K562 (cell line): Measurements from ENCODE around the gene IRAK2. TPM values are rescaled to one million over a fixed set of nuclear protein-coding genes. Genes with fewer than 3 reads are reported as not detected.

Experiments used
- CBFA2T2 ChIP-seq: fragments of 450-650 bp; conservative IDR thresholded peaks from 2 replicates; pipeline ENCODE4 v1.6.1; 2017; ENCODE audit warnings: mild to moderate bottlenecking
- EHMT2 ChIP-seq: fragments of 450-650 bp; IDR thresholded peaks from 2 replicates; pipeline ENCODE4 v1.6.1; 2018; ENCODE audit warnings: antibody characterized with exemption
- ETV1 ChIP-seq: fragments of 450-650 bp; conservative IDR thresholded peaks from 2 replicates; pipeline ENCODE4 v1.6.1; 2016; ENCODE audit warnings: missing genetic modification characterization, control low read depth, low read depth, missing compliant biosample characterization
- HBP1 ChIP-seq: fragments of 450-650 bp; formaldehyde crosslinking; IDR thresholded peaks from 2 replicates; pipeline ENCODE4 v1.4.0; 2022; ENCODE audit warnings: missing genetic modification characterization
- KLF13 ChIP-seq: fragments of 450-650 bp; IDR thresholded peaks from 2 replicates; pipeline ENCODE4 v1.6.1; 2016; ENCODE audit warnings: missing genetic modification characterization, low read depth, mild to moderate bottlenecking, missing compliant biosample characterization, moderate library complexity, borderline replicate concordance
- L3MBTL2 ChIP-seq: fragments of 450-650 bp; IDR thresholded peaks from 2 replicates; pipeline ENCODE4 v1.6.1; 2016; ENCODE audit warnings: mild to moderate bottlenecking, moderate library complexity
- MTA1 ChIP-seq: fragments of 450-650 bp; IDR thresholded peaks from 2 replicates; pipeline ENCODE4 v1.6.1; 2017; ENCODE audit warnings: borderline replicate concordance
- MYC ChIP-seq, 2 experiments: fragments of 250-450 bp in 1 of 2; sonication (Bioruptor Pico) in 1 of 2; IDR thresholded peaks; 2 replicates each; pipeline versions ENCODE4 v1.5.1 to v1.6.1; 2012 to 2021; ENCODE audit warnings: low read depth in 2 of 2, borderline replicate concordance in 1 of 2, improper control_type of control experiment in 1 of 2, low read length in 1 of 2, mild to moderate bottlenecking in 1 of 2, moderate library complexity in 1 of 2
- PHTF2 ChIP-seq: fragments of 250-450 bp; sonication (Bioruptor Pico); IDR thresholded peaks from 2 replicates; pipeline ENCODE4 v1.5.0; 2021; ENCODE audit warnings: mild to moderate bottlenecking
- SMARCA4 ChIP-seq: fragments of 450-650 bp; IDR thresholded peaks from 2 replicates; pipeline ENCODE4 v1.6.1; 2016
- SMARCB1 ChIP-seq: IDR thresholded peaks from 2 replicates; pipeline ENCODE4 v1.6.1; 2011; ENCODE audit warnings: improper control_type of control experiment, low read depth; ENCODE audit not compliant: insufficient read length
- SP1 ChIP-seq: sonication (generic); formaldehyde crosslinking; IDR thresholded peaks from 2 replicates; pipeline ENCODE4 v1.8.1; 2022; ENCODE audit warnings: mild to moderate bottlenecking, missing genetic modification reagents
- TAF9B ChIP-seq: fragments of 450-650 bp; IDR thresholded peaks from 2 replicates; pipeline ENCODE4 v1.6.1; 2018; ENCODE audit warnings: mild to moderate bottlenecking; ENCODE audit not compliant: partially characterized antibody
- TAL1 ChIP-seq: fragments of 450-650 bp; IDR thresholded peaks from 2 replicates; pipeline ENCODE4 v1.6.1; 2016; ENCODE audit warnings: mild to moderate bottlenecking
- TEAD1 ChIP-seq, 2 experiments: fragments of 450-650 bp in 1 of 2; sonication (generic) in 1 of 2; formaldehyde crosslinking; IDR thresholded peaks; 2 replicates each; pipeline versions ENCODE4 v1.4.0 to v1.8.0; 2020 to 2022; ENCODE audit warnings: mild to moderate bottlenecking in 2 of 2, missing genetic modification reagents in 1 of 2
- TEAD4 ChIP-seq, 2 experiments: sonication (generic) in 1 of 2; formaldehyde crosslinking in 1 of 2; IDR thresholded peaks; 2 replicates each; pipeline versions ENCODE4 v1.6.1 to v1.8.0; 2012 to 2022; ENCODE audit warnings: borderline replicate concordance in 1 of 2, inconsistent platforms in 1 of 2, low read length in 1 of 2, mild to moderate bottlenecking in 1 of 2, missing genetic modification reagents in 1 of 2
- TRIM24 ChIP-seq, 2 experiments: fragments of 450-650 bp; IDR thresholded peaks; 2 replicates each; pipeline ENCODE4 v1.6.1; 2016
- ZBTB5 ChIP-seq: fragments of 450-650 bp; IDR thresholded peaks from 2 replicates; pipeline ENCODE4 v1.6.1; 2017; ENCODE audit warnings: antibody characterized with exemption
- ZFX ChIP-seq: sonication (generic); formaldehyde crosslinking; IDR thresholded peaks from 2 replicates; pipeline ENCODE4 v1.8.0; 2022; ENCODE audit warnings: mild to moderate bottlenecking, missing genetic modification reagents, moderate library complexity
- ZNF143 ChIP-seq: sonication (generic); formaldehyde crosslinking; IDR thresholded peaks from 2 replicates; pipeline ENCODE4 v1.9.0; 2022; ENCODE audit warnings: mild to moderate bottlenecking, missing genetic modification reagents
- polyA plus RNA-seq, 8 experiments: library from polyadenylated mRNA; depleted of rRNA in 4 of 8; stranded (reverse) in 5 of 8; unstranded in 3 of 8; fragments of >200 nt; fragmentation: Nextera tagmentation in 2 of 8; fragmentation: Illumina TruSeq in 1 of 8; extraction: Ambion mirVana in 2 of 8; extraction: Trizol in 1 of 8; gene quantifications; 2 replicates each; pipeline versions ENCODE4 v1.2.1 to v1.2.3, GENCODE V29; 2011 to 2014; ENCODE audit warnings: inconsistent platforms in 1 of 8, missing spikeins in 1 of 8
- total RNA-seq, 7 experiments: library from RNA; depleted of rRNA in 6 of 7; stranded (reverse); fragments of >200 nt in 6 of 7; fragmentation: Illumina TruSeq in 2 of 7; extraction: Trizol in 2 of 7; gene quantifications; 2 replicates each; pipeline versions ENCODE4 v1.2.1 to v1.2.3, GENCODE V29; 2011 to 2021; ENCODE audit warnings: low replicate concordance in 1 of 7
- TF ChIP-seq, protein P1 (sequence below): fragments of 250-450 bp; sonication (Bioruptor Pico); IDR thresholded peaks from 2 replicates; pipeline ENCODE4 v1.5.0; 2021; ENCODE audit warnings: mild to moderate bottlenecking, borderline replicate concordance

IRAK2 gene
- total and polyA plus RNA-seq, 9 of the 15 experiments (the other 6 are each of a cell fraction or from before 2014, with no cell fraction given), result 0.42 to 4.4 (median 2.7) TPM

DNA sequence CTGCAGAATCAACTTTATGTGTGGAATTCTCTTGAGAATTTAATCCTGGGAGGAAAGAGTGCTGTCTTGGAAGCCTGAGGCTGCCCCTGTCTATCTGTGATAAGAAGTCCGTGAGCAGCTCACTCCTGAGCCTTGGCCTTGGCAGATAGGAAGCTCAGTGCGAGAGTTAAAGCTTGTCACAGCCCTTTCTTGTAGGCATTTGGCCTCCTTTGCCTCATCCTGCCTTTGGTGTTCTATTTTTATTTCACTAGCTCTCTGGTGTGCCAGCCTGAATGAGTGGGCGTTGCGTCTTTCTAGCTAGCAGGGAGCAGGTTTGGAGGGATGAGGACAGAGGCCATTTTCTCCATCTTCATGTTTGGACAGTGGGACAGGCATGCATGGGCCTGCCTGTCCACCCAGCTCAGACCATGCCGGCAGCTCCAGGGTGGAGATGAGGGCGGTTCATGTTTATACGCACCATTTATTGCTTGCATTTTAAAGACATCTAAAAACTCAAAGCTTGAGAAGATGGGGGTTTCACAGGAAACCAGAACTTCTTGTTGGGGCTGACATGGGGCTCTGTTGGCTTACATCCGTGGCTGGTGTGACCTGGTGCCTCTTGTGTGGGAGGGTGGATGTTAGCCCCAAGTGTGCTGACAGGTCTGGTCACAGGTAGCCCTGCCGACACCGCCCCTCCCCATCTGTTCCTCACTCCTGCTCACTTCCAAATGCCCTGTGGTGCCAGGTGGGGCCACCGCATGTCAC is 29.8 kb downstream of the IRAK2 start (continued):
- no peak for TF ChIP-seq HBP1 (CRISPR knock-in tag)
- peak; percentile 72 for TF ChIP-seq SMARCA4
- 0 out of 2 replicates have a peak, but pooled peaks have one; percentile 15 for TF ChIP-seq MTA1
- no peak for TF ChIP-seq SMARCB1
- no peak for TF ChIP-seq SP1 (CRISPR knock-in tag)
- TF ChIP-seq EHMT2, result no peak
- 0 out of 2 replicates have a peak, but pooled peaks have one; percentile 5 for TF ChIP-seq KLF13 (tag)
- peak; percentile 63 for TF ChIP-seq CBFA2T2
- peak; percentile 66 for TF ChIP-seq TAL1
- TF ChIP-seq, protein P1, sequence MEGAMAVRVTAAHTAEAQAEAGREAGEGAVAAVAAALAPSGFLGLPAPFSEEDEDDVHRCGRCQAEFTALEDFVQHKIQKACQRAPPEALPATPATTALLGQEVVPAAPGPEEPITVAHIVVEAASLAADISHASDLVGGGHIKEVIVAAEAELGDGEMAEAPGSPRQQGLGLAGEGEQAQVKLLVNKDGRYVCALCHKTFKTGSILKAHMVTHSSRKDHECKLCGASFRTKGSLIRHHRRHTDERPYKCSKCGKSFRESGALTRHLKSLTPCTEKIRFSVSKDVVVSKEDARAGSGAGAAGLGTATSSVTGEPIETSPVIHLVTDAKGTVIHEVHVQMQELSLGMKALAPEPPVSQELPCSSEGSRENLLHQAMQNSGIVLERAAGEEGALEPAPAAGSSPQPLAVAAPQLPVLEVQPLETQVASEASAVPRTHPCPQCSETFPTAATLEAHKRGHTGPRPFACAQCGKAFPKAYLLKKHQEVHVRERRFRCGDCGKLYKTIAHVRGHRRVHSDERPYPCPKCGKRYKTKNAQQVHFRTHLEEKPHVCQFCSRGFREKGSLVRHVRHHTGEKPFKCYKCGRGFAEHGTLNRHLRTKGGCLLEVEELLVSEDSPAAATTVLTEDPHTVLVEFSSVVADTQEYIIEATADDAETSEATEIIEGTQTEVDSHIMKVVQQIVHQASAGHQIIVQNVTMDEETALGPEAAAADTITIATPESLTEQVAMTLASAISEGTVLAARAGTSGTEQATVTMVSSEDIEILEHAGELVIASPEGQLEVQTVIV (CRISPR knock-in tag), result no peak
- TF ChIP-seq ETV1 (tag), result no peak
- TF ChIP-seq PHTF2 (CRISPR knock-in tag), result no peak
- TF ChIP-seq ZBTB5, result no peak
- TF ChIP-seq MYC (IDR thresholded peaks at IDR 0.05; ENCODE audit: low read depth, low read length), result no peak
- TF ChIP-seq MYC (CRISPR knock-in tag; IDR thresholded peaks at IDR 0.05; ENCODE audit: borderline replicate concordance, low read depth), result no peak
- TF ChIP-seq TAF9B, result no peak
- peak; percentile 62 for TF ChIP-seq ZFX (CRISPR knock-in tag)
- no peak for TF ChIP-seq TRIM24 (IDR thresholded peaks at IDR 0.05)
- TF ChIP-seq L3MBTL2, result peak; percentile 33; the same call in 1 of the 2 replicates
- no peak for TF ChIP-seq ZNF143
- TF ChIP-seq TEAD1 (CRISPR knock-in tag; IDR thresholded peaks at IDR 0.05), result no peak
- peak; percentile 52; the same call in 1 of the 2 replicates for TF ChIP-seq TEAD4 (IDR thresholded peaks at IDR 0.05; ENCODE audit: low read length)
- TF ChIP-seq TEAD4 (CRISPR knock-in tag; IDR thresholded peaks at IDR 0.05; ENCODE audit: borderline replicate concordance), result no peak
